OCI-LY1 (cell line): ENCODE data around the gene AIFM2.

Experiments used
- H2AFZ ChIP-seq: fragments of 200-600 bp; sonication (generic), shearing (Covaris generic); 2 replicates; pipeline ENCODE4 v1.6.0; 2014; ENCODE audit warnings: antibody characterized with exemption, mild to moderate bottlenecking, low read length
- H3F3A ChIP-seq: fragments of 200-600 bp; sonication (generic), shearing (Covaris generic); 2 replicates; pipeline ENCODE4 v1.6.0; 2014; ENCODE audit warnings: mild to moderate bottlenecking, antibody characterized with exemption, low read length, moderate library complexity; ENCODE audit not compliant: insufficient read depth
- H3K27ac ChIP-seq: fragments of 200-600 bp; sonication (generic); 2 replicates; pipeline ENCODE4 v1.5.1; 2014; ENCODE audit warnings: low read length, mixed run types, mild to moderate bottlenecking, low read depth; ENCODE audit not compliant: poor library complexity, severe bottlenecking
- H3K27me3 ChIP-seq: fragments of 200-600 bp; sonication (generic); 2 replicates; pipeline ENCODE4 v1.6.0; 2014; ENCODE audit warnings: antibody characterized with exemption, mild to moderate bottlenecking, low read length, moderate library complexity; ENCODE audit not compliant: insufficient read depth
- H3K36me3 ChIP-seq: fragments of 200-600 bp; sonication (generic); 2 replicates; pipeline ENCODE4 v1.6.1; 2014; ENCODE audit warnings: mild to moderate bottlenecking, antibody characterized with exemption, low read length, moderate library complexity, mixed read lengths; ENCODE audit not compliant: insufficient read depth
- H3K4me1 ChIP-seq: fragments of 200-600 bp; sonication (generic); 2 replicates; pipeline ENCODE4 v1.5.1; 2014; ENCODE audit warnings: mild to moderate bottlenecking, low read length, moderate library complexity; ENCODE audit not compliant: insufficient read depth, severe bottlenecking
- H3K4me2 ChIP-seq: fragments of 200-600 bp; sonication (generic), shearing (Covaris generic); 2 replicates; pipeline ENCODE4 v1.6.1; 2014; ENCODE audit warnings: low read length
- H3K4me3 ChIP-seq: fragments of 200-600 bp; sonication (generic); 2 replicates; pipeline ENCODE4 v1.5.1; 2014; ENCODE audit warnings: low read length, low read depth, mild to moderate bottlenecking, mixed read lengths; ENCODE audit not compliant: poor library complexity, severe bottlenecking
- H3K79me2 ChIP-seq: fragments of 200-600 bp; shearing (Covaris generic); 2 replicates; pipeline ENCODE4 v1.6.1; 2016; ENCODE audit warnings: mixed run types, low read length, mixed read lengths; ENCODE audit not compliant: insufficient read depth
- H3K9ac ChIP-seq: fragments of 200-600 bp; sonication (generic), shearing (Covaris generic); 2 replicates; pipeline ENCODE4 v1.6.1; 2014; ENCODE audit warnings: mild to moderate bottlenecking, low read length, mixed read lengths
- H3K9me2 ChIP-seq: fragments of 200-600 bp; sonication (generic), shearing (Covaris generic); 2 replicates; pipeline ENCODE4 v1.6.1; 2014; ENCODE audit warnings: low read depth, mild to moderate bottlenecking, low read length, mixed read lengths
- H3K9me3 ChIP-seq: fragments of 200-600 bp; shearing (Covaris generic); 2 replicates; pipeline ENCODE4 v1.6.1; 2014; ENCODE audit warnings: low read length, mixed read lengths
- H4K20me1 ChIP-seq: fragments of 200-600 bp; sonication (generic), shearing (Covaris generic); 2 replicates; pipeline ENCODE4 v1.6.0; 2016; ENCODE audit warnings: mild to moderate bottlenecking, low read length; ENCODE audit not compliant: insufficient read depth
- EZH2 ChIP-seq: fragments of 200-600 bp; sonication (generic), shearing (Covaris generic); IDR thresholded peaks from 2 replicates; pipeline ENCODE4 v1.8.0; 2017; ENCODE audit warnings: borderline replicate concordance, mixed run types, mild to moderate bottlenecking, antibody characterized with exemption, low read length, moderate library complexity, mixed read lengths
- TF ChIP-seq, protein P1 (sequence below): fragments of 200-600 bp; sonication (generic), shearing (Covaris generic); IDR thresholded peaks from 2 replicates; pipeline ENCODE4 v1.5.1; 2017; ENCODE audit warnings: mild to moderate bottlenecking, antibody characterized with exemption, low read length, moderate library complexity, mixed read lengths

Gene AIFM2

DNA sequence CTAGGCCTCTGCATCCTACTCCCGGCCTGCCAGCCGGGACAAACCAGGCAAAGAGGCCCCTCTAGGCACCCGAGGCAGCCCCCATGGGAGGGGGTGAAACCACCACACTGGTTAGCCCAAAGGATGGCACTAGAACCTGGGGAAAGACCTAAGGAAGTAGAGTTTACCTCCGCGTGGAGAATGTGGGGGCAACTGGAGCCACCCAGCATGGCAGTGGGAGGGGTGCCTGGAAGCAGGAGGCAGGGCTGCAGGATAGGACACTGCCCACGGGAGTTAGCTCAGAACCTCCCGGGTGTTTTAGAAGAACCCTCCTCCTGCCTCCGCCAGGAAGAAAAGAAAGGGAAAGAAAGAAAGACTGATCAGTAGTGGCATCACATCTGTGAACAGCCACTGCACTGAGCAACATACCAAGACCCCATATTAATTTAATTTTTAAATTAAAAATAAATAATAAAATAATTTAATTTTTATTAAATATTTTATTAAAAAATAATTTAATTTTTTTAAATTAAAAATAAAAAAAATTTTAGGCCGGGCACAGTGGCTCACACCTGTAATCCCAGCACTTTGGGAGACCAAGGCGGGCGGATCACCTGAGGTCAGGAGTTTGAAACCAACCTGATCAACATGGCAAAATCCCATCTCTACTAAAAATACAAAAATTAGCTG, 11.2 kb downstream of the AIFM2 start:
- Histone ChIP-seq H3K4me1 (peaks cover 20% of the 10 kb centered on the region), H3K36me3 (peaks cover 45% of the 10 kb centered on the region; the same call in 1 of the 2 replicates), H3K4me2 (no peak overlapping the region), H3F3A (no peaks in the 10 kb centered on the region), H3K27ac (no peak overlapping the region), H3K9me2 (no peaks in the 10 kb centered on the region), H2AFZ (no peak overlapping the region), H3K9me3 (no peaks in the 10 kb centered on the region), H3K27me3 (no peaks in the 10 kb centered on the region), H3K9ac (no peak overlapping the region), H4K20me1 (no peaks in the 10 kb centered on the region), H3K4me3 (no peak overlapping the region), H3K79me2 (no peaks in the 10 kb centered on the region)
- no peak for TF ChIP-seq EZH2
- TF ChIP-seq, protein P1, sequence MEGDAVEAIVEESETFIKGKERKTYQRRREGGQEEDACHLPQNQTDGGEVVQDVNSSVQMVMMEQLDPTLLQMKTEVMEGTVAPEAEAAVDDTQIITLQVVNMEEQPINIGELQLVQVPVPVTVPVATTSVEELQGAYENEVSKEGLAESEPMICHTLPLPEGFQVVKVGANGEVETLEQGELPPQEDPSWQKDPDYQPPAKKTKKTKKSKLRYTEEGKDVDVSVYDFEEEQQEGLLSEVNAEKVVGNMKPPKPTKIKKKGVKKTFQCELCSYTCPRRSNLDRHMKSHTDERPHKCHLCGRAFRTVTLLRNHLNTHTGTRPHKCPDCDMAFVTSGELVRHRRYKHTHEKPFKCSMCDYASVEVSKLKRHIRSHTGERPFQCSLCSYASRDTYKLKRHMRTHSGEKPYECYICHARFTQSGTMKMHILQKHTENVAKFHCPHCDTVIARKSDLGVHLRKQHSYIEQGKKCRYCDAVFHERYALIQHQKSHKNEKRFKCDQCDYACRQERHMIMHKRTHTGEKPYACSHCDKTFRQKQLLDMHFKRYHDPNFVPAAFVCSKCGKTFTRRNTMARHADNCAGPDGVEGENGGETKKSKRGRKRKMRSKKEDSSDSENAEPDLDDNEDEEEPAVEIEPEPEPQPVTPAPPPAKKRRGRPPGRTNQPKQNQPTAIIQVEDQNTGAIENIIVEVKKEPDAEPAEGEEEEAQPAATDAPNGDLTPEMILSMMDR, result no peak

GRCh38 chr10:70120417-70120816, 12.2 kb downstream of the AIFM2 start:
- TF ChIP-seq EZH2, result no peak
- TF ChIP-seq, protein P1, result no peak
- Histone ChIP-seq H3K9me3 (no peaks in the 10 kb centered on the region), H3F3A (no peaks in the 10 kb centered on the region), H3K9me2 (no peaks in the 10 kb centered on the region), H3K4me2 (no peak overlapping the region), H3K79me2 (no peaks in the 10 kb centered on the region), H4K20me1 (no peaks in the 10 kb centered on the region), H3K27ac (no peak overlapping the region), H3K4me1 (peaks cover 12% of the 10 kb centered on the region), H3K36me3 (peaks cover 50% of the 10 kb centered on the region; the same call in 1 of the 2 replicates), H2AFZ (no peak overlapping the region), H3K27me3 (no peaks in the 10 kb centered on the region), H3K4me3 (no peak overlapping the region), H3K9ac (no peak overlapping the region)

DNA sequence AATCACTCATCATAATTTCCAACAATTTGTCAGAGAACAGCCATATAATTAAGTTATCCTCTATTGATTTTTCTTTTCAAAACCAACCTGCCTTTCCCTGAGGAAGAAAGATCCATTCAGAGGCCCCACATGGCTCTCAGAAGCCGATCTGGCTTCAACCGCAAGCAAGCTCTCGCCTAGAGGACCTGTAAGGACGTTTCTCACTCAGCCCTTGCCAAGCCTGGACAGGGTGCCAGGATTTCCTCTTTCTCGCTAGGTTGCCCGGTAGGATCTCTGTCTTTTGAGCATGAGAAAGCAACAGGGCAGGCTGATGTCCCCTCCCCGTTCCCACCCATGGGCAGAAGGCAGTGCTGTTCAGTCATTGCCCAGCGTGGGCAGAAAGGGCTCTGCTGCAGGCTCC, 13.0 kb downstream of the AIFM2 start:
- TF ChIP-seq EZH2, result no peak
- TF ChIP-seq, protein P1, result no peak
- H3K9me3 ChIP-seq, result no peaks in the 10 kb centered on the region
- no peak overlapping the region for H3K9ac ChIP-seq
- H3F3A ChIP-seq, result no peaks in the 10 kb centered on the region
- H3K27me3 ChIP-seq, result no peaks in the 10 kb centered on the region
- no peaks in the 10 kb centered on the region for H4K20me1 ChIP-seq
- no peak overlapping the region for H3K27ac ChIP-seq
- no peak overlapping the region for H3K4me3 ChIP-seq
- no peak overlapping the region for H3K4me2 ChIP-seq
- no peaks in the 10 kb centered on the region for H3K79me2 ChIP-seq
- H3K9me2 ChIP-seq, result no peaks in the 10 kb centered on the region
- H3K36me3 ChIP-seq, result peaks cover 58% of the 10 kb centered on the region
- H3K4me1 ChIP-seq, result peaks cover 6% of the 10 kb centered on the region
- H2AFZ ChIP-seq, result no peak overlapping the region
